Esophagus muscularis mucosa (tissue), 4 donors: ENCODE results near the gene FOXO3. TPM values are rescaled to one million over a fixed set of nuclear protein-coding genes. Genes with fewer than 3 reads are reported as not detected.

Source experiments
- DNase-seq: peaks from one replicate; pipeline ENCODE4 v3.0.0-alpha.2; 2017; ENCODE audit errors: extremely low spot score
- H3K27ac ChIP-seq, 4 donors: fragments of 200-600 bp; sonication (generic); replicated peaks in 1 of 4; 1 replicate in 3 of 4; 2 replicates in 1 of 4; pipeline ENCODE4 v1.5.1; 2016 to 2019; ENCODE audit warnings: mild to moderate bottlenecking in 1 of 4
- H3K27me3 ChIP-seq, 4 donors: fragments of 200-600 bp; sonication (generic); one replicate each; pipeline versions ENCODE4 v1.5.1 to v1.6.0; 2016 to 2019
- H3K36me3 ChIP-seq, 4 donors: fragments of 200-600 bp; sonication (generic); one replicate each; pipeline ENCODE4 v1.5.1; 2016 to 2019
- H3K4me1 ChIP-seq, 4 donors: fragments of 200-600 bp; sonication (generic); one replicate each; pipeline ENCODE4 v1.5.1; 2016 to 2019
- H3K4me3 ChIP-seq, 4 donors: fragments of 200-600 bp; sonication (generic); 1 replicate in 2 of 4; 2 replicates in 2 of 4; pipeline ENCODE4 v1.5.1; 2016 to 2019; ENCODE audit warnings: mild to moderate bottlenecking in 4 of 4, moderate library complexity in 1 of 4
- H3K9me3 ChIP-seq, 4 donors: fragments of 200-600 bp; sonication (generic); 1 replicate in 3 of 4; 2 replicates in 1 of 4; pipeline ENCODE4 v1.5.1; 2016 to 2019
- CTCF ChIP-seq, 3 experiments: fragments of 200-600 bp in 2 of 3; fragments of 450-650 bp in 1 of 3; sonication (generic) in 2 of 3; IDR thresholded peaks; one replicate each; pipeline ENCODE4 v1.5.1; 2017 to 2019; ENCODE audit warnings: antibody characterized with exemption in 3 of 3, mild to moderate bottlenecking in 2 of 3, moderate library complexity in 1 of 3
- EP300 ChIP-seq: sonication (generic); formaldehyde crosslinking; IDR thresholded peaks from one replicate; pipeline ENCODE4 v1.6.1; 2017; ENCODE audit warnings: antibody characterized with exemption
- POLR2A ChIP-seq: fragments of 450-650 bp; IDR thresholded peaks from one replicate; pipeline ENCODE4 v1.6.1; 2017; ENCODE audit warnings: antibody characterized with exemption, moderate library complexity, mild to moderate bottlenecking, low read depth
- POLR2AphosphoS5 ChIP-seq, 2 donors: sonication (generic); formaldehyde crosslinking; IDR thresholded peaks; one replicate each; pipeline ENCODE4 v1.6.1; 2017; ENCODE audit warnings: antibody characterized with exemption in 2 of 2
- WGBS: methylation state at CpG from one replicate; pipeline ENCODE4 v1.1.5; 2018; 5-methylcytosine and 5-hydroxymethylcytosine counted together
- intact Hi-C: fragments of 100-400 bp; cut with DNase I; formaldehyde crosslinking; loops from one replicate; pipeline ENCODE4 v1.15.1; 2023
- total RNA-seq, 4 donors: library from RNA; depleted of rRNA; stranded (reverse); fragments of >200 nt; gene quantifications; one replicate each; pipeline versions ENCODE4 v1.1.0 to v1.2.1, GENCODE V29; 2016

The FOXO3 gene
- total RNA-seq, 4 donors from 2014 or later: 92.2 to 154 (median 122) TPM

GRCh38 chr6:108648191-108648590, 87.5 kb downstream of the FOXO3 start:
- TF ChIP-seq EP300: no peak
- peak in 1 of 2 donors; percentile 9 for TF ChIP-seq POLR2AphosphoS5 (IDR thresholded peaks at IDR 0.05)
- TF ChIP-seq CTCF (IDR thresholded peaks at IDR 0.05): no peak
- no peak for TF ChIP-seq POLR2A

GRCh38 chr6:108650325-108650724, 89.6 kb downstream of the FOXO3 start:
- Histone ChIP-seq H3K27me3 (no peaks in the 10 kb centered on the region), H3K36me3 (peaks cover 0 to 13% (median 4%) of the 10 kb centered on the region in 4 donors), H3K27ac (peak overlapping the region; percentile 81 to 89 (median 86)), H3K9me3 (no peaks in the 10 kb centered on the region), H3K4me1 (peaks cover 90 to 100% (median 98%) of the 10 kb centered on the region in 4 donors), H3K4me3 (no peak overlapping the region)
- DNase-seq: no peak
- 86% methylated on average over 1 of the region's 1 CpG for WGBS
- no peak for TF ChIP-seq CTCF (IDR thresholded peaks at IDR 0.05)
- no peak for TF ChIP-seq POLR2AphosphoS5 (IDR thresholded peaks at IDR 0.05)
- TF ChIP-seq EP300: no peak
- TF ChIP-seq POLR2A: no peak
- intact Hi-C loops: loop anchor here (5.0 to 10.0 kb wide), 2 partner anchors 58 to 434 kb away; no protein-coding TSS in a partner anchor

More at GRCh38 chr6:108648191-108648590, 87.5 kb downstream of the FOXO3 start:
- Histone ChIP-seq H3K27me3 (no peaks in the 10 kb centered on the region), H3K4me1 (peaks cover 90 to 98% (median 96%) of the 10 kb centered on the region in 4 donors), H3K9me3 (no peaks in the 10 kb centered on the region), H3K4me3 (no peak overlapping the region), H3K36me3 (peaks cover 0 to 13% (median 4%) of the 10 kb centered on the region in 4 donors), H3K27ac (no peak overlapping the region)
- intact Hi-C loops: no loop called here
- no peak for DNase-seq
- WGBS: 80% methylated on average over 3 of the region's 3 CpGs

- Histone ChIP-seq H3K27me3 (no peaks in the 10 kb centered on the region), H3K4me1 (peaks cover 90 to 100% (median 98%) of the 10 kb centered on the region in 4 donors), H3K9me3 (no peaks in the 10 kb centered on the region), H3K27ac (peak overlapping the region; percentile 81 to 89 (median 86)), H3K4me3 (no peak overlapping the region), H3K36me3 (peaks cover 0 to 13% (median 4%) of the 10 kb centered on the region in 4 donors)
- DNase-seq: no peak
- TF ChIP-seq POLR2AphosphoS5 (IDR thresholded peaks at IDR 0.05) (no peak), EP300 (no peak), CTCF (IDR thresholded peaks at IDR 0.05) (no peak), POLR2A (no peak)
- intact Hi-C loops: loop anchor here (5.0 to 10.0 kb wide), 2 partner anchors 58 to 434 kb away; no protein-coding TSS in a partner anchor
- 64% methylated on average over 5 of the region's 5 CpGs for WGBS
These were observed 90.1 kb downstream of the FOXO3 start for GRCh38 chr6:108650781-108651180.

GRCh38 chr6:108651340-108652227, 90.9 kb downstream of the FOXO3 start:
- Histone ChIP-seq H3K27me3 (no peaks in the 10 kb centered on the region), H3K9me3 (no peaks in the 10 kb centered on the region), H3K4me3 (no peak overlapping the region), H3K4me1 (peaks cover 92 to 100% (median 98%) of the 10 kb centered on the region in 4 donors), H3K27ac (peak overlapping the region; percentile 81 to 89 (median 86)), H3K36me3 (peaks cover 0 to 13% (median 4%) of the 10 kb centered on the region in 4 donors)
- intact Hi-C loops: loop anchor here (2.0 to 10.0 kb wide), 3 partner anchors 59 to 433 kb away; no protein-coding TSS in a partner anchor
- 33% methylated on average over 9 of the region's 9 CpGs for WGBS
- DNase-seq: no peak
- TF ChIP-seq POLR2A: no peak
- peak; percentile 79 for TF ChIP-seq EP300
- peak; percentile 77 to 89 for TF ChIP-seq POLR2AphosphoS5 (IDR thresholded peaks at IDR 0.05)
- TF ChIP-seq CTCF (IDR thresholded peaks at IDR 0.05): no peak
